HAP-1 (cell line): Measurements from ENCODE around the gene RAD50.
"Not testable (repeated sequence)": the region's sequence is repeated elsewhere in the genome, so short reads cannot be mapped to it uniquely, and the experiment has no call there.

Experiments
- DNase-seq, 2 experiments: peaks; one replicate each; pipeline ENCODE4 v3.0.0-alpha.2; 2016 to 2020; ENCODE audit warnings: low spot score in 2 of 2
- H3K27me3 ChIP-seq: fragments of 250-450 bp; sonication (Bioruptor Pico); 2 replicates; pipeline ENCODE4 v1.5.1; 2020; ENCODE audit warnings: low read depth, mild to moderate bottlenecking, moderate library complexity
- H3K36me3 ChIP-seq: fragments of 250-450 bp; sonication (Bioruptor Pico); replicated peaks from 2 replicates; pipeline ENCODE4 v1.5.1; 2020; ENCODE audit warnings: mild to moderate bottlenecking
- H3K4me1 ChIP-seq: fragments of 250-450 bp; sonication (Bioruptor Pico); 2 replicates; pipeline ENCODE4 v1.5.1; 2020; ENCODE audit warnings: mild to moderate bottlenecking
- H3K4me3 ChIP-seq: fragments of 250-450 bp; sonication (Bioruptor Pico); 2 replicates; pipeline ENCODE4 v1.5.1; 2020; ENCODE audit warnings: mild to moderate bottlenecking, moderate library complexity
- H3K9me3 ChIP-seq: fragments of 250-450 bp; sonication (Bioruptor Pico); 2 replicates; pipeline ENCODE4 v1.5.1; 2020; ENCODE audit warnings: mild to moderate bottlenecking, moderate library complexity
- in situ Hi-C: fragments of 300-500 bp; cut with MboI; formaldehyde crosslinking; loops from 3 replicates; pipeline ENCODE4 v1.14.3; 2020; ENCODE audit warnings: low sequenced_read_pairs, inconsistent platforms, mixed read lengths

Gene RAD50

GRCh38 chr5:132686193-132686592, 129.4 kb downstream of the RAD50 start:
- no peak overlapping the region for H3K4me3 ChIP-seq
- no peaks in the 10 kb centered on the region for H3K9me3 ChIP-seq
- H3K27me3 ChIP-seq, result no peaks in the 10 kb centered on the region
- DNase-seq, result no peak
- no peaks in the 10 kb centered on the region for H3K4me1 ChIP-seq
- no peaks in the 10 kb centered on the region for H3K36me3 ChIP-seq
- in situ Hi-C loops, result no loop called here

- Histone ChIP-seq H3K36me3 (no peaks in the 10 kb centered on the region), H3K4me3 (no peak overlapping the region), H3K9me3 (no peaks in the 10 kb centered on the region), H3K4me1 (no peaks in the 10 kb centered on the region), H3K27me3 (no peaks in the 10 kb centered on the region)
- no peak for DNase-seq
- in situ Hi-C loops, result no loop called here
These were observed 131.2 kb downstream of the RAD50 start for GRCh38 chr5:132687995-132688394.

- no peaks in the 10 kb centered on the region for H3K36me3 ChIP-seq
- in situ Hi-C loops, result no loop called here
- H3K4me1 ChIP-seq, result no peaks in the 10 kb centered on the region
- H3K4me3 ChIP-seq, result no peak overlapping the region
- DNase-seq, result no peak
- H3K27me3 ChIP-seq, result no peaks in the 10 kb centered on the region
- no peaks in the 10 kb centered on the region for H3K9me3 ChIP-seq
These were observed 132.0 kb downstream of the RAD50 start for GRCh38 chr5:132688536-132689339.

- H3K4me3 ChIP-seq, result no peak overlapping the region
- no peaks in the 10 kb centered on the region for H3K4me1 ChIP-seq
- in situ Hi-C loops, result no loop called here
- H3K36me3 ChIP-seq, result no peaks in the 10 kb centered on the region
- no peaks in the 10 kb centered on the region for H3K27me3 ChIP-seq
- no peak for DNase-seq
- no peaks in the 10 kb centered on the region for H3K9me3 ChIP-seq
These were observed 132.7 kb downstream of the RAD50 start for GRCh38 chr5:132689513-132689912.

GRCh38 chr5:132690156-132690555, 133.4 kb downstream of the RAD50 start:
- Histone ChIP-seq H3K27me3 (no peaks in the 10 kb centered on the region), H3K4me1 (no peaks in the 10 kb centered on the region), H3K9me3 (no peaks in the 10 kb centered on the region), H3K36me3 (no peaks in the 10 kb centered on the region), H3K4me3 (no peak overlapping the region)
- in situ Hi-C loops, result no loop called here
- DNase-seq, result no peak

- H3K36me3 ChIP-seq, DNase-seq, H3K9me3 ChIP-seq, in situ Hi-C loops, H3K4me1 ChIP-seq, H3K4me3 ChIP-seq, H3K27me3 ChIP-seq: not testable (repeated sequence)
These were observed 135.2 kb downstream of the RAD50 start for GRCh38 chr5:132691755-132692631.

- Histone ChIP-seq H3K36me3 (no peaks in the 10 kb centered on the region), H3K9me3 (no peaks in the 10 kb centered on the region), H3K4me3 (no peak overlapping the region), H3K27me3 (no peaks in the 10 kb centered on the region), H3K4me1 (no peaks in the 10 kb centered on the region)
- in situ Hi-C loops, result no loop called here
- DNase-seq, result no peak
These were observed 135.8 kb downstream of the RAD50 start for GRCh38 chr5:132692632-132692967.
